NOMO-1 treated with dmso at 0.1 percent for 144 hours (cell line): ENCODE data around the gene BCAN.
A peak's percentile ranks its signal among the peaks of the same experiment; 100 is the strongest.

Experiments
- DNase-seq: peaks from one replicate; lab custom pipeline; 2025; ENCODE audit not compliant: unreplicated experiment; lab: John Stamatoyannopoulos, UW

Gene BCAN

GRCh38 chr1:156676114-156676819 lies 34.4 kb downstream of the BCAN start:
- no peak for DNase-seq

GRCh38 chr1:156676820-156677615 lies 35.1 kb downstream of the BCAN start, which contains the start of gene NES:
Gene NES (minus strand): TSS chr1:156677407. CDS start chr1:156677264, 143 bp downstream.
- no peak for DNase-seq

- DNase-seq, result no peak
These were observed 36.0 kb downstream of the BCAN start for GRCh38 chr1:156677616-156678596.

- DNase-seq, result no peak
These were observed 38.1 kb downstream of the BCAN start for GRCh38 chr1:156680056-156680455.

- no peak for DNase-seq
These were observed 39.5 kb downstream of the BCAN start for GRCh38 chr1:156681196-156681960.

GRCh38 chr1:156682166-156682890 lies 40.4 kb downstream of the BCAN start:
- no peak for DNase-seq

- no peak for DNase-seq
These were observed 42.4 kb downstream of the BCAN start for GRCh38 chr1:156684227-156684782.

GRCh38 chr1:156689035-156689952 lies 47.4 kb downstream of the BCAN start:
- peak; percentile 62 for DNase-seq

- no peak for DNase-seq
These were observed 48.2 kb downstream of the BCAN start for GRCh38 chr1:156689953-156690674.

- DNase-seq, result no peak
These were observed 48.7 kb downstream of the BCAN start for GRCh38 chr1:156690675-156691036.

- DNase-seq, result no peak
These were observed 49.3 kb downstream of the BCAN start for GRCh38 chr1:156691191-156691590.

GRCh38 chr1:156691665-156692440 lies 49.9 kb downstream of the BCAN start:
- no peak for DNase-seq

- no peak for DNase-seq
These were observed 50.6 kb downstream of the BCAN start for GRCh38 chr1:156692441-156692924.

- no peak for DNase-seq
These were observed 51.3 kb downstream of the BCAN start for GRCh38 chr1:156692925-156693847.

GRCh38 chr1:156693848-156694689 lies 52.2 kb downstream of the BCAN start:
- DNase-seq, result no peak
